HG03439 (cell line): ENCODE data around the gene ST6GALNAC1.

Source experiments
- ATAC-seq: cut with Tn5 transposase; IDR thresholded peaks from one replicate; pipeline ENCODE4 v1.9.1; 2021; ENCODE audit warnings: mild to moderate bottlenecking, moderate library complexity; ENCODE audit not compliant: unreplicated experiment

Gene ST6GALNAC1, protein sequence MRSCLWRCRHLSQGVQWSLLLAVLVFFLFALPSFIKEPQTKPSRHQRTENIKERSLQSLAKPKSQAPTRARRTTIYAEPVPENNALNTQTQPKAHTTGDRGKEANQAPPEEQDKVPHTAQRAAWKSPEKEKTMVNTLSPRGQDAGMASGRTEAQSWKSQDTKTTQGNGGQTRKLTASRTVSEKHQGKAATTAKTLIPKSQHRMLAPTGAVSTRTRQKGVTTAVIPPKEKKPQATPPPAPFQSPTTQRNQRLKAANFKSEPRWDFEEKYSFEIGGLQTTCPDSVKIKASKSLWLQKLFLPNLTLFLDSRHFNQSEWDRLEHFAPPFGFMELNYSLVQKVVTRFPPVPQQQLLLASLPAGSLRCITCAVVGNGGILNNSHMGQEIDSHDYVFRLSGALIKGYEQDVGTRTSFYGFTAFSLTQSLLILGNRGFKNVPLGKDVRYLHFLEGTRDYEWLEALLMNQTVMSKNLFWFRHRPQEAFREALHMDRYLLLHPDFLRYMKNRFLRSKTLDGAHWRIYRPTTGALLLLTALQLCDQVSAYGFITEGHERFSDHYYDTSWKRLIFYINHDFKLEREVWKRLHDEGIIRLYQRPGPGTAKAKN

DNA sequence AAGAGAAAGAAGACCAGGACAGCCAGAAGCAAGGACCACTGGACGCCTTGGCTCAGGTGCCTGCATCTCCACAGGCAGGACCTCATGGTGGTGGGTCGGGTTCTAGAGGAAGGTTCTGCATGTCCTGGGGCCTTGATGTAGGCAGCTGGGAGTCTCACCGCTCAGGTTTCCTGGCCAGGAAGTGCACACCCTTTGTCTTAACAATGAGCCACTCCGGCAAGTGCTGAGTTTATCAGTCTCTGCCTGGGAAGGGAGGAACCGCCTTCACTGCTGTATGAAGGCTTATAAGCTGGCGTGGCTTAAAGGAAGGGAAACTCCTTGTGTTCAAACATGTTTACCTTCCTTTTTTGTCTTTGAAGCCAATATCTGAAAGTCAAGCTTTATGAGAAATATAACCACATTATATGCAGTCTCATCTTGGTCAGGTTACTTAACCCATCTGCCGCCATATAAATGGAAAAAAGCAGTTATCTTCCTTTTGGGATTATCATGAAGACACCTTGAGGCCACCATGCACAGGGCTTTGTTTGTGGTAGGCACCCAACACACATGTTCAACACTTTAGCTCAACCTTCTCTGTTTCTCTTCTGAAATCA is at the start of gene ST6GALNAC1:
ST6GALNAC1 (minus strand) TSS at position 205 of the 596 bp plus-strand sequence; CDS start at position 86, 119 bp downstream.
- no peak for ATAC-seq

DNA sequence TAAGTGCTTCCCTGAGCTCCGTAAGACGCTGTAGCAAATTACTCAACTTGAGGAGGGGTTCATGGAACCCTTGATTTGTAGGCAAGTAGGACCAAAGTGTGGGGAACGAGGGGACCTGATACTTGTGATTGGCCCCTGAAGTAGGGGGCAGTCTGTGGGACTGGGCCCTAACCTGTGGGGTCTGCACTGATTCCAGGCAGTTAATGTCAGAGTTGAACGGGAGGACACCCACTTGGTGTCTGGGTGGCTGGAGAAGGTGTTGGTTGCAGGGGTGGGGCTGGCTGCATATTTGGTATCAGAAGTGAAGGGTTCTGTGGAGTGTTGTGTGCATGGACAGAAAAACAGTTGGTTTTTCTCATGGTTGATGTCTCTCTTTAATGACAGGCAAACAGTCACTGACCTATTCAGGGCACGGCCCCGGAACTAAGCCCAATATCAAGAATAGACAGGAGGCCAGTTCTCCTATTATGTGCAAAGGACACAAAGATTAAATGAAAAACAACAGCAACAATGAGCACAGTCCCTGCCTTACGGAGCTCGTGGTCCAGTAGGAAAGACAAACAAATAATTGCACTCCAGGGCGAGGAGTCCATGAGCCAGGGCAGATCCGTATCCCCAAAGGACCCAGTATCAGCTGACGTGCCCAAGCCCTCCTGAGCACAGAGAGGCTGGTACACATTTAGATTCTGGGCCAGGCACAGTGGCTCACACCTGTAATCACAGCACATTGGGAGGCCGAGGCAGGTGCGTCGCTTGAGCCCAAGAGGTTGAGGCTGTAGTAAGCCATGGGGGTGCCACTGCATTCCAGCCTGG is 48.0 kb upstream of the ST6GALNAC1 start:
- ATAC-seq, result no peak

DNA sequence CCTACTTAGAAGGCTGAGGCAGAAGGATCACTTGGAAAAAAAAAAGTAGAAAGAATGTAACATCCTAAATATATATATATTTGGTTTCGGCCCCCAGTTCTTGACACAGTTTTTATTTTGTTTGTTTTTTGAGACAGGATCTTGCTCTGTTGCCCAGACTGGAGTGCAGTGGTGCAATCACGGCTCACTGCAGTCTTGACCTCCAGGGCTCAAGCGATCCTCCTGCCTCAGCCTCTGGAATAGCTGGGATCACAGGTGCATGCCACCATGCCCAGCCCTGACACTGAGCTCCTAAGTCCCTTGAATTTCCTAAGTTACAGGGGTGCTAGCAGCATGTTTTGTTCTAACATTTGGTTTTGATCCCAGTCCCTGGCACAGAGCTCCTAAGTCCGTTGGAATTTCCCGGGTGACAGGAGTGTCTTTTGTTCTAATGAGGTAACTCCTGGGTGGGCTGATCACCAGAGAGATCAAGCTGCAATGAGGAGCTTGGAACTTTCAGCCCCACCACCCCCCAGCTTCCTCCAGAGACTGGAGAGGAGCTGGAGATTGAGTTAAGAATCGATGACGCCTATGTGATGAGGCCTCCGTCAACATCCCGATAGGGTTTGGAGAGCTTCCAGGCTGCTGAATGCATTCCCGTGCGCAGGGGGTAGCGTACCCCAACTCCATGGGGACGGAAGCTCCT is 47.2 kb upstream of the ST6GALNAC1 start:
- no peak for ATAC-seq

DNA sequence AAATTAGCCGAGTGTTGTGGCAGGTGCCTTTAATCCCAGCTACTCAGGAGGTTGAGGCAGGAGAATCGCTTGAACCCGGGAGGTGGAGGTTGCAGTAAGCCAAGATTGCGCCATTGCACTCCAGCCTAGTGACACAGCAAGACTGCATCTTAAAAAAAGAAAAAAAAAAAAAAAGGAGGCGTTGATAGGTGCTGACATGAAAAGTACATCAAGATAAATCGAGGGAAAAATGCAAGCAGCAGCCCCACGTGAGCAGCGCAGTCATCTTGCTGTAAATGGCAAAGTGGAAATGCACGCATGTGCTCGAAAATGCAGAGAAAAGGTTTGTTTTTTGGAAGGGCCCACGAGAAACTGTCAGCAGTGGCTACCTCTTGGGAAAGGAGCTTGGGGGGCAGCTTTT is 46.3 kb upstream of the ST6GALNAC1 start:
- no peak for ATAC-seq

DNA sequence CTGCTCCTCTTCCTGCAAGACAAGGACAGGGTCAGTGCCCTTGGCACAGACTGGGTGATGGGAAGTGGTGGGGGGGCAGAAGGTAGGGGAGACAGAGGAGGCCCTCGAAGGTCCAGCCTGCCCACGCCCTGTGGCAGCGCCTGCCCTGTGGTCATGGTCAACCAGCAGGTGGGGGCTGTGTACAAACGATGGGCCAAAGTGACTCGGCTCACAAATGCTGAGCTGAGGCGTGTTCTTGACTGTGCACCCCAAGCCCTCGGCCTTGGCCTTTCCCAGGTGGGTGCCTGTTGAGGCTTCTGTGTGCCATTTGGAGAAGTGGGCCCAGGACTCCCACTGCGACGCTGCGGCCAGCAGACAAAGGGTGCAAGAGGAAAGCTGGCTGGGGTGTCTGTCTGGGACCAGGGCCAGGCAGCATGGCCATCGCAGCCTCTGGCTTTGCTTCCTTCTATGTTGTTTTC is 44.6 kb upstream of the ST6GALNAC1 start:
- ATAC-seq, result no peak

DNA sequence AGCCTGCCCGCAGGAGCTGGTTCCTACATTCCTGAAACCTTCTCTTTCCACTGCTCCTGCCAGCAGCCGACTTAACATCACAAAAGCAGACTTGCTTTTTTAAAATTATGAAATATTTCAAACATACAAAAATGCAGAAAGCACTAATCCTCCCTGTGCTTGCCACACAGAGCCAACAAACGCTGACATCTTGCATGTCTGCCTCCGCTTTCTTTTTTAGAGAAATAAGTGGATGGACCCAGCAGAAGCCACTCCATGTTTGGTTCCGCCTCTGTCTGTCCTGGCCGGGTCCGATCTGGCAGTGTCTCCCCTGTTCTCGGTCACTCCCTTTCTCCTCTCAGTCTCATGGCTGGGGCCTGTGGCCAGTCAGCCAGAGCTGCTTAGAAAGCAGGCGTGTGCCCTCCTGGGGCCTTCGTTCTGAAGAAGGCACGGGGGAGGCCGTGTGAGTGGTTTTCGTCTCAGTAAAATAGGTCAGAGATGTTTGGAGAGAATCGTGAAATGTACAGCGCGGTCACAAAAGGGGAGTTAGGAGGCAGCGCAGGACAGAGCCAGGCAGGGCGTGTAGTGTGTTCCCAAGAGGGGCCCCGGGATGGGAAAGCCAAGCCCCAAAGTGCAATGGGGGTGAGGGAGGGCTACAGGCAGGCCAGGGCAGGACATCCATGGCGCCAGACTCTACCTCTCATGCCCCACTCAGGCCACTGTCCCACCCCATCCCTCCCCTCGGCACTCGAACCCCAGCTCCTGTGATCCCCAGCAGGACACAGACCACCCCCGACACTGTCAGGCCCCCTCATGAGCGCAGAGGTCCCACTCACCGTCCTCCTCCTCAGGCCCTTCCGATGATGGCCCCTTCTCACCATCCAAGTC is 44.0 kb upstream of the ST6GALNAC1 start:
- ATAC-seq, result no peak

DNA sequence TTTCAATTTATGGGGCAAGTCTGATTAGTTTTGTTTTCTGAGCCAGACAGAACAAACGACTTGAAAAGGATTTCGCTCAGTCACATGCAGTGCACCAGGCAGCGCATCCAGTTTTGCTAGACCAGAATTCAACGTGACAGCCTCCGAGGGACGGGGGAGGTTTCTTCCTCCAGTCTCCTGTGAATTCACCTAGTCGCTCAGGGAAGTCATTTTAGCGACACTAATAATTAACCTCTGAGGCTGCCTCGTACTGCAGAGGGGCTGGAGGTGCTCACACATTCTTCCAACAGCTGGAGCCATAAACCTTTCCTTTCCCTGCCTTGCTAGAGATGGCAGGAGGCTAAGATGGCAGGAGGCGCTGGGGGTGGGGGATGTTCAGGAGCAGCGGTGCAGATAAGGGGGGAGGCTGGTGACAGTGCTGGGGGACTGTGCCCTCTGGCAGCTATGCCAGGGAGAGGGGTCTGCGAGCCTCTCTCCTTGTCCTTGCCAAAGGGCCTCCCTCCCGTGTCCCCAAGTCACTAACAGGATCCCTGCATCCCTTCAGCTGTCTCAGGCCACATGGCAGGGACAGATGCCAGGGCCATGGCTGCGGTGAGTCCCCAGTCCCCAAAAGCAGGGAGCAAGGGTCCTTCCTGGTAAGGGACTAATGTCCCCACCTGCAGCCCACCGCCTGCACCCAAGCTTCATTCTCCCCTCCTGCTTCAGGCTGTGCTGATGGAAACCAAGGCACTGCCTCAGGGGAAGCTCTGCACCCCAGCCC is 43.2 kb upstream of the ST6GALNAC1 start:
- ATAC-seq, result no peak

DNA sequence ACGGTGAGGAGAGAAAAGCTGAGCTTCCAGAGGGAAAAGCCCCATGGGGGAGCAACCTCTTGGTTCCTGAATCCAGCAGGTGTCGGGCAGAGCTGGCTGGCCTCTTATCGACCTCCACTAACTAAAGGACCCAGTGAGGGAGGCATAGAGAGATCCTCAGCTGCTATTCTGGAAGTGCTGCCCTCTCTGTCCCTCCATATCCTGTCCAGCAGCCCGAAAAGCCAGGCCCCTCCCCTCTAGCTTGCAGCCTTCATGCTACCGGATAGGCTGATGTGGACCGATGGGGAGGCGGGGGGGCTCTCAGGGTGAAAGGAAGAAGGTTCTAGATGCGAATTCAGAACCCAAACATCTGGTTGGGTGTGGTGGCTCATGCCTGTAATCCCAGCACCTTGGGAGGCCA is 42.3 kb upstream of the ST6GALNAC1 start:
- no peak for ATAC-seq

DNA sequence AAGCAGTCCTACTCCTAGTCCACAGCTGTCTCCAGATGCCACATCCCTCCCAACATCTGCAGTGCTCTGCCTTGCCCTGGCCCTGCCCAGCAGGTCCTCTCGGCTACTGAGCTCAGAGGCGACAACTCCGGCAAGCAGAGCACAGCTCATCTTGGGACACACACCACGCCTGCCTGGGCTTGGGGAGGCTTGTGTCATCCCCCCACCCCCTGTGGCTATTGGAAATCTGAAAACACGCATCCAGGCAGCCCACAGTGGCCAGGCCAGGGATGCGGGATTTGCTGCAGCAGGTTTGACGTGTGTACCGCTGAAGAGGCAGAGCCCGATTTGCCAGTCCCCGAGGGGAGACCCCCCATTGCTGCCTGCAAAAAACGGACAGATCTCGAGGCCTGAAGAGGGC is 41.8 kb upstream of the ST6GALNAC1 start:
- ATAC-seq, result no peak

DNA sequence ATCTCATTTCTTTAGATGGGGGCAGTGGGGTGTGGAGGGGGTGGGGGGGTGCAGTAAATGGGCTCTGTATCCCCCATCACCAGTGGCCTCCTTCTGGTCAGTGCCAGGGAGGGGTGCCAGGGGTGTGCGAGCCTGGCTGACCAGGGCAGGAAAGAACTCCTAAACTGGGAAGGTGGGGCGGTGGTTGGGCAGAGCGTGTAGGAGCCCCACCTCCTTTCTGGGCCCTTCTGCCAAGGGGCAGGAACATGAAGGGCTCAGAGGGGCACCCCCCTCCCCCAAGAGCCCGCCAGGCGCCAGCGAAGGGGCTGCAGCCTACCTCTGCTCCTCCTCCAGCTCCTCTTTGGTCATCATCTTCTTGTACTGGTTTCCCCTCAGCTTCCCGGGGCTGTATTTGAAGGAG is 41.2 kb upstream of the ST6GALNAC1 start:
- no peak for ATAC-seq

DNA sequence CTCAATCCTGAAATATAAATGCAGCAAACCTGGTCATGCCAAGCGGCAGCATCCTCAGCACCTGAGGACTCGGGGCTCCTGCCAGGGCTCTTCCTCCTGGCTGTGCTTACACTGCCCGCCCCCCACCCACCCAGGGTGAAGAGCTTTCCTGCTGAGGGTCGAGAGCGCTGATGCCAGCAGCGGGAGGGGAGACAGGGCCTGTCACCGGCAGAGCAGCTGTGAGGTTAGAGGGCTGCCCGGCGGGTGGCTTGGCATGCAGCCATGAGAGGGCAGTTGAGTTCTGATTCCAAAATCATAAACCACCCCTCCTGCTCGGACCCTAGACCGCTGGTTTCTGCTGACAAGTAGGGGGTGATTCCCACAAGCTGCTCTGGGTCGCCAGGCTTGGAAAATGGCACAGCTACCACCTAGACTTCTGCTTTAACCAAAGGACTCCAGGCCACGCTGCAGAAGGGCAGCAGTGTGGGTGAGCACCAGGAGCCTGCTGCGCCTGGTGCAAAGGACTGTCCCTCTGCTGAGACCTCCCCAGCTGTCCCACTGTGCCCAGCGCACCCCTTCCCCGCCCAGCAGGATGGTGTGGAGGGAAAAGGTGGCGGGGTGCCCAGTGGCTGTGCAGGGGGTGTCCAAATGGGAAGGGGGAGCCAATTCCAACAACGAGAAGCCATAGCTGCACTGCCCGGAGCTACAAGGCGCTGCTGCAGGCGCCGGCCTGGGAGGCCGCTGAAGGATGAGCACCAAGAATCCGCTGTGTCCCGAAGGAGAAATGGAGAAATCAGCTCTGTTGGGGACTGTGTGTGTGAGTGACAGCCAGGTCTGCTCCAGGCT is 40.6 kb upstream of the ST6GALNAC1 start:
- no peak for ATAC-seq

DNA sequence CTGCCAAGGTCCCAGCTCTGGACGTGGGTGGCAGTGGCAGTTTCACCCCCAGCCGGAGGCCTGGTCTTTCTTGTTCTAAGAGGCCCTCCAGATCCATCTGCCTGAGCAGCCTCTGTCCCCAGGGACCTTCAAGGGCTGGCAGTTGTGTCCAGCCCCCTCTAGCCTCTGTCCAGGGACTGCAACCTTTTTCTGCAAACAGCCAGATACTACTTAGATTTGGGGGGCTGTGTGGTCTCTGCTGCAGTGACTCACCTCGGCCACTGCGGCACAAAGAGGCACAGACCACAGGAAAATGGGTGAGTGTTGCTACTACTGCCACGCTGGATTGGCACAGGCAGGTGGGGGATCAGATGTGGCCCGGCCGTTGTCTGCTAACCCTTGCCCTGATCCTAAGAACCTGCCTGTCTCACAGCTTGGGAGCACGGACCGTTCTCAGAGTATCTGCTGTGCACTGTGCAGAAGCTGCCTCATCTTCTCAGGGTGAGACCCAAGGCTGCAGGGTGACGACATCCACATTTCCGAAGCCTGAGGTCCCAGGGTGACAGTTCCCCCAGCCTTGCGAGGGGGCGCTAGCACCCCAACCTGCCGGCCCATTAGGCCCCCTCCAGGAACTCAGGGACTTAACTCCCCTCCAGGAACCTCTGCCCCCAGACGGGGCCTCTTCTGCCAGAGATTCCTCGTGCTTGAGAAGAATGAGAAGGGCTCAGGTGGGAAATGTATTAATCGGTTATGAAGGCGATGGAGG is 39.6 kb upstream of the ST6GALNAC1 start:
- no peak for ATAC-seq

DNA sequence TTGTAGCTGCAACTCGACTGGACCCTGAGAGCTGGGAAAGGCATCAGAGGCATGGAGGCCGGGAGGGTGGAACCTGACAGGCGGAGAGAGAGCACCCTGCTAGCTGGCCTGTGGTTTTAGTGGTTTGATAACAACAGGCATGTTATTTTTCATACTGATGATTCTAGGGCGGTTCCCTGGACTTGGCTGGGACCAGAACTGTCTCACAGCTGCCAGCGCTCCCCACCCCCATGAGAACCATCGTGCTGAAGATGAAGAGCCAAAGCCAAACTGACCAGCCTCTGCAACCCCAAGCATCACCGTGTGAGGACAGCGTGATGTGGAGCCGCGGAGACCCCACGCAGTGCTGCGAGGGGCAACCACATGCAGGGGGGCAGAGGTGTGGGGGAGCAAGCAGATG is 38.7 kb upstream of the ST6GALNAC1 start:
- ATAC-seq, result no peak

DNA sequence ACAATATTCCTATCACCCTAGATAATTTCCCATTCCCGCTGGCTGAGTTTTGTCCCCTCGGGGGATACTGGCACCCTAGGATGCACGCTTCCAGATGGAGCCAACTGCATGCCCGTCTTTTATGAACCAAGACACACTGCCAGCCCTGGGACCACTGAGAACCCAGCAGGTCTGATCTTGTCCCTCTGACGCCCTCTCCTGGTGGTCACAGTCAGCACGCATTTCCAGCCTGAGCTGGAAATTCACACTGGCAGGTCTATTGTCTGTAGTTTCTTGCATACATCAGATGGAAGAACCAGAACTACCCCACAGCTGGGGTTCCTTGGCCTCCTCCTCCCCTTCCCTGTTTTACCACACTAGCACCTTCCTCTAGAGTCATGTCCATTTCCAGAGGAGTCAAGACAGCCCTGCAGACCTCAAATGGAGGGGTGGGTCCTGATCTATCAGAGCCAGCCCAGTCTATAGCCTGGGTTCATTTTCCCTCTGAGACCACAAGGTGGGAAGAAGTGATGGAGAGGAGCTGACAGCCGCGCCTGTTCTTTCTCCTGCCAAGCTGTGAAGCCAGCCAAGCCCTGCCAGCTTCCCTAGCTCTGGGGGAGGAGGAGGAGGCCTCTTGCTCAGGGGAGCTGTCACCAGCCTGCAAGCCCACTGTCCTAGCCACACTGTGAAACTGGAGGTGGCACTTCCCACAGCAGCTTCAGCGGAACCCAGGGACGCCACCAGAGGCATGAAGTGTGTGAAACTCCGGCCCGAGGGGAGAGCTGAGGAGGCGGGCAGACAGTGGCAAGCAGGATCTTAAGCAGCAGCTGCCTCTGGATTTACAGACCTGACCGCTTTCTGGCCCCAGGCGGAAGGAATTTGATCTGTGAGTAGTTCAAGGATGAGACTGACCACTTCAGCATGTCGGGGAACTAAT is 37.9 kb upstream of the ST6GALNAC1 start:
- ATAC-seq, result no peak

DNA sequence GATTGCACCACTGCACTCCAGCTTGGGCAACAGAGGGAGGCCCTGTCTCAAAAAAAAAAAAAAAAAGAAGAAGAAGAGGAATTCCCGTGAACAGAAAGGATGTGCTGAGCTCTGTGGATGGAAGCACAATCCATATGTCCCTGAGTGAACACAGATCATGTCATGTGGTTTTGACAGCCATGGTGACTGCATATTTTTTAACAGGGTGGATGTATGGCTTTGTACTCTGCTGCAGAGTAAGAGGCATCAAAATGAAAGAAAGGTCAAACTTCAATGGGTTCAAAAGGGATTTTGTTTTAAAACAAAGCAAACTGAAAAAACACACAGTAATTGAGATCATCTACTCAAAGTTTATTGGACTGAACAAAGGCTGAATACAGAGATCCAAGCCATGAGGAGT is 35.7 kb upstream of the ST6GALNAC1 start:
- ATAC-seq, result no peak

DNA sequence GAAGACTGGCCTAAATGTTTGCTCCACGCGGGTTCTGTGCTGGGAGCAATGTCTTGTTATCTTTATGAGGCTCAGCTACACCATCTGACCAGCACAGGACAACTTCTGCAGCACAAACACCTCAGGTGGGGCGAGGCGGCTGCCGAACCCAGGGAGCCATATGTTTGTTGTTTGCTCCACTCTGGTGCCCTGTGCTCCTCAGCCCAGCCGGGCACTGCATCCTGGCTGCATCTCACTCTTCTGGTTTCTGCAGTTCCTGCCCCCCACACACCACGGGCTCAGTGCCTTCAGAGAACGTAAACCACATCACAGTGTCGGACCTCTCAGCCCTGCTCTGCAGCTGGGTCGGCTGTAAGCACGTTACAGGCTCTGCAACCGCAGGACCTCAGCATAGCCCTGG is 34.8 kb upstream of the ST6GALNAC1 start:
- no peak for ATAC-seq
